NT2/D1 (cell line): Measurements from ENCODE around the gene SORL1.

Experiments used
- SUZ12 ChIP-seq: IDR thresholded peaks from 2 replicates; pipeline ENCODE4 v1.6.1; 2011; ENCODE audit not compliant: insufficient read length, insufficient read depth; ENCODE audit errors: extremely low read depth
- YY1 ChIP-seq: IDR thresholded peaks from 2 replicates; pipeline ENCODE4 v1.6.1; 2011; ENCODE audit not compliant: insufficient read length, insufficient read depth
- ZNF274 ChIP-seq: IDR thresholded peaks from 2 replicates; pipeline ENCODE4 v1.6.1; 2011; ENCODE audit warnings: mild to moderate bottlenecking, low read depth, low read length

DNA sequence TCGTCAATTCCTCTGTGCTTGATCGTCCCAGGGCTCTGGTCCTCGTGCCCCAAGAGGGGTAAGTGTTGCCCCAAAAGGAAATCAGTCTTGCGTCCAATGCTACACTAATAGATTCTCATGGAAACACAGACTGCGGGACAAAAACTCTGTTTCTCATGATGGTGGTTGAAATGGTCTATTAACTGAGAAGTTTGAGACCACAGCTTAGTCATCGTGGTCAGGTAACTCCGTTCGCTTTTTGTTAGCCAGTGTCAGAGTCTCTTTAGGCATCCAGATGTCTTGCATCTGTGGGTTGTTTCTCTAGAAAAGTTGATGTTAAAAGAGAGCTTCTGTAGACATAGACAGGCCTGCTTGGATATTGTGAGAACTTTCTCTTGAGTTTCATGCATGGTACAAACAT, 105.2 kb downstream of the SORL1 start:
- TF ChIP-seq YY1 (no peak), SUZ12 (no peak), ZNF274 (no peak)
